H9 (cell line): ENCODE measurements around the gene CIT. TPM values are rescaled to one million over a fixed set of nuclear protein-coding genes. Genes with fewer than 3 reads are reported as not detected.
A peak's percentile ranks its signal among the peaks of the same experiment; 100 is the strongest.

Experiments
- DNase-seq: peaks from one replicate; pipeline ENCODE4 v3.0.0-alpha.2; 2017
- H2AFZ ChIP-seq: one replicate; pipeline ENCODE4 v1.6.1; 2013; ENCODE audit warnings: mild to moderate bottlenecking, low read length, control low read depth, moderate library complexity
- H2AK5ac ChIP-seq: 2 replicates; pipeline ENCODE4 v1.6.1; 2013; ENCODE audit warnings: low read length, control low read depth, mixed read lengths; ENCODE audit not compliant: insufficient read length
- H2BK120ac ChIP-seq: one replicate; pipeline ENCODE4 v1.6.1; 2013; ENCODE audit warnings: low read depth, mild to moderate bottlenecking, low read length, control low read depth, inconsistent platforms; ENCODE audit not compliant: poor library complexity, severe bottlenecking
- H2BK12ac ChIP-seq: 2 replicates; pipeline ENCODE4 v1.6.1; 2013; ENCODE audit warnings: low read length, control low read depth, mixed read lengths, low read depth; ENCODE audit not compliant: insufficient read length
- H2BK15ac ChIP-seq: 2 replicates; pipeline ENCODE4 v1.6.1; 2013; ENCODE audit warnings: low read depth, low read length, control low read depth
- H2BK20ac ChIP-seq: one replicate; pipeline ENCODE4 v1.6.1; 2013; ENCODE audit warnings: low read depth, mild to moderate bottlenecking, low read length, control low read depth, inconsistent platforms; ENCODE audit not compliant: poor library complexity, severe bottlenecking
- H2BK5ac ChIP-seq: 2 replicates; pipeline ENCODE4 v1.6.1; 2013; ENCODE audit warnings: low read length, control low read depth, mixed read lengths; ENCODE audit not compliant: insufficient read length
- H3K14ac ChIP-seq: 2 replicates; pipeline ENCODE4 v1.6.1; 2013; ENCODE audit warnings: low read length, control low read depth; ENCODE audit not compliant: insufficient read depth
- H3K18ac ChIP-seq: 2 replicates; pipeline ENCODE4 v1.6.1; 2013; ENCODE audit warnings: low read depth, mild to moderate bottlenecking, mixed read lengths, low read length, control low read depth; ENCODE audit not compliant: insufficient read length
- H3K23ac ChIP-seq: 2 replicates; pipeline ENCODE4 v1.6.1; 2013; ENCODE audit warnings: low read length, control low read depth, mixed read lengths, low read depth; ENCODE audit not compliant: insufficient read length
- H3K23me2 ChIP-seq: 2 replicates; pipeline ENCODE4 v1.6.1; 2013; ENCODE audit warnings: low read depth, mild to moderate bottlenecking, mixed read lengths, low read length, control low read depth; ENCODE audit not compliant: insufficient read length, poor library complexity, severe bottlenecking
- H3K27ac ChIP-seq: 2 replicates; pipeline ENCODE4 v1.5.1; 2013; ENCODE audit warnings: low read length, control low read depth, mixed read lengths, low read depth; ENCODE audit not compliant: insufficient read length
- H3K27me3 ChIP-seq: 2 replicates; pipeline ENCODE4 v1.6.1; 2013; ENCODE audit warnings: low read length, control low read depth, inconsistent platforms; ENCODE audit not compliant: insufficient read depth
- H3K4ac ChIP-seq: 2 replicates; pipeline ENCODE4 v1.6.1; 2013; ENCODE audit warnings: low read depth, mild to moderate bottlenecking, control low read depth, inconsistent platforms, low read length, moderate library complexity
- H3K4me1 ChIP-seq: 2 replicates; pipeline ENCODE4 v1.6.1; 2013; ENCODE audit warnings: low read length, control low read depth, inconsistent platforms; ENCODE audit not compliant: insufficient read depth
- H3K4me2 ChIP-seq: 2 replicates; pipeline ENCODE4 v1.6.1; 2013; ENCODE audit warnings: low read length, control low read depth, mixed read lengths; ENCODE audit not compliant: insufficient read length, insufficient read depth
- H3K56ac ChIP-seq: 2 replicates; pipeline ENCODE4 v1.6.1; 2013; ENCODE audit warnings: low read depth, mild to moderate bottlenecking, mixed read lengths, low read length, control low read depth; ENCODE audit not compliant: insufficient read length
- H3K79me1 ChIP-seq: 2 replicates; pipeline ENCODE4 v1.6.1; 2013; ENCODE audit warnings: low read depth, mild to moderate bottlenecking, moderate library complexity, low read length, control low read depth, inconsistent platforms; ENCODE audit not compliant: insufficient read depth, poor library complexity, severe bottlenecking
- H3K79me2 ChIP-seq: 2 replicates; pipeline ENCODE4 v1.6.1; 2013; ENCODE audit warnings: low read length, control low read depth, inconsistent platforms; ENCODE audit not compliant: insufficient read depth
- H3K9ac ChIP-seq: 2 replicates; pipeline ENCODE4 v1.6.1; 2013; ENCODE audit warnings: low read length, control low read depth, mixed read lengths; ENCODE audit not compliant: insufficient read length; ENCODE audit errors: extremely low read depth
- H3K9me3 ChIP-seq: one replicate; pipeline ENCODE4 v1.6.1; 2013; ENCODE audit warnings: low read depth, low read length, inconsistent platforms; ENCODE audit not compliant: control insufficient read depth
- H3T11ph ChIP-seq: one replicate; pipeline ENCODE4 v1.6.1; 2013; ENCODE audit warnings: mild to moderate bottlenecking, low read length, control low read depth, inconsistent platforms
- H4K20me1 ChIP-seq: one replicate; pipeline ENCODE4 v1.6.1; 2013; ENCODE audit not compliant: control insufficient read depth, insufficient read length, insufficient read depth
- H4K5ac ChIP-seq: 2 replicates; pipeline ENCODE4 v1.6.1; 2013; ENCODE audit warnings: low read depth, mild to moderate bottlenecking, mixed read lengths, low read length, control low read depth; ENCODE audit not compliant: insufficient read length
- H4K8ac ChIP-seq: replicated peaks from 2 replicates; pipeline ENCODE4 v1.6.1; 2013; ENCODE audit warnings: low read length, control low read depth, mixed read lengths, low read depth; ENCODE audit not compliant: insufficient read length
- H4K91ac ChIP-seq: 2 replicates; pipeline ENCODE4 v1.6.1; 2013; ENCODE audit warnings: low read depth, mild to moderate bottlenecking, moderate library complexity, mixed read lengths, low read length, control low read depth; ENCODE audit not compliant: insufficient read length
- H3K27ac Mint-ChIP-seq, 3 experiments: 2 replicates in 2 of 3; 3 replicates in 1 of 3; pipeline ENCODE4 v1.8.0; 2020 to 2021; ENCODE audit warnings: mixed read lengths in 3 of 3, mild to moderate bottlenecking in 1 of 3, moderate library complexity in 1 of 3
- H3K27me3 Mint-ChIP-seq: 2 replicates; pipeline ENCODE4 v1.8.0; 2021; ENCODE audit warnings: low read depth, mild to moderate bottlenecking, moderate library complexity, mixed read lengths
- H3K36me3 Mint-ChIP-seq, 3 experiments: 2 replicates in 2 of 3; 3 replicates in 1 of 3; pipeline ENCODE4 v1.8.0; 2020 to 2021; ENCODE audit warnings: low read depth in 3 of 3, mixed read lengths in 3 of 3; ENCODE audit not compliant: insufficient read depth in 1 of 3
- H3K4me1 Mint-ChIP-seq, 2 experiments: 2 replicates each; pipeline ENCODE4 v1.8.0; 2020; ENCODE audit warnings: mixed read lengths in 2 of 2
- H3K4me3 Mint-ChIP-seq, 2 experiments: 2 replicates in 1 of 2; 3 replicates in 1 of 2; pipeline ENCODE4 v1.8.0; 2020 to 2021; ENCODE audit warnings: mild to moderate bottlenecking in 2 of 2, mixed read lengths in 2 of 2, moderate library complexity in 1 of 2
- H3K9me3 Mint-ChIP-seq, 2 experiments: 2 replicates in 1 of 2; 3 replicates in 1 of 2; pipeline ENCODE4 v1.8.0; 2020; ENCODE audit warnings: mild to moderate bottlenecking in 2 of 2, mixed read lengths in 2 of 2, moderate library complexity in 1 of 2
- CTCF ChIP-seq: fragments of 200-600 bp; sonication (generic); conservative IDR thresholded peaks from 3 replicates; pipeline ENCODE4 v1.8.0; 2021; ENCODE audit warnings: antibody characterized with exemption, mild to moderate bottlenecking
- WGBS: extraction: QIAGEN DNeasy Blood & Tissue Kit; methylation state at CpG from one replicate; pipeline ENCODE4 v1.1.7; 2013; ENCODE audit warnings: missing lambda C conversion rate, low lambda C conversion rate, mixed read lengths; ENCODE audit not compliant: insufficient read length; ENCODE audit errors: extremely low coverage; 5-methylcytosine and 5-hydroxymethylcytosine counted together
- total RNA-seq: library from RNA; stranded (reverse); gene quantifications from 2 replicates; pipeline ENCODE4 v1.2.1, GENCODE V29; 2021

Gene CIT
- total RNA-seq, 1 experiment from 2014 or later: 55.3 TPM

GRCh38 chr12:119695034-119695433 lies 182.1 kb downstream of the CIT start:
- H3K9ac ChIP-seq: no peak overlapping the region
- no peak overlapping the region for H3T11ph ChIP-seq
- H3K23ac ChIP-seq: no peak overlapping the region
- no peak overlapping the region for H2AK5ac ChIP-seq
- H3K9me3 Mint-ChIP-seq: no peaks in the 10 kb centered on the region
- H3K14ac ChIP-seq: no peak overlapping the region
- H3K79me1 ChIP-seq: no peaks in the 10 kb centered on the region
- no peaks in the 10 kb centered on the region for H3K9me3 ChIP-seq
- TF ChIP-seq CTCF: peak; percentile 75
- no peaks in the 10 kb centered on the region for H3K27me3 ChIP-seq
- DNase-seq: peak; percentile 60
- H3K4me2 ChIP-seq: no peak overlapping the region
- no peak overlapping the region for H3K18ac ChIP-seq
- peaks cover 21 to 52% (median 45%) of the 10 kb centered on the region in 3 experiments; a peak in 6 of 7 replicates for H3K36me3 Mint-ChIP-seq
- no CpG with 5 or more reads among the region's 4 CpGs for WGBS
- H3K4me1 Mint-ChIP-seq: no peaks in the 10 kb centered on the region
- no peak overlapping the region for H4K91ac ChIP-seq
- H3K4me1 ChIP-seq: no peaks in the 10 kb centered on the region
- H2BK15ac ChIP-seq: no peak overlapping the region
- H3K79me2 ChIP-seq: no peaks in the 10 kb centered on the region
- no peak overlapping the region for H2BK5ac ChIP-seq
- H3K4ac ChIP-seq: no peak overlapping the region
- no peak overlapping the region for H3K56ac ChIP-seq
- H2BK12ac ChIP-seq: no peak overlapping the region
- no peak overlapping the region for H2AFZ ChIP-seq
- no peak overlapping the region for H2BK20ac ChIP-seq
- H3K23me2 ChIP-seq: no peaks in the 10 kb centered on the region
- no peaks in the 10 kb centered on the region for H4K20me1 ChIP-seq
- no peak overlapping the region for H3K27ac ChIP-seq
- no peak overlapping the region for H3K4me3 Mint-ChIP-seq
- no peak overlapping the region for H4K5ac ChIP-seq
- no peak overlapping the region for H4K8ac ChIP-seq
- peak overlapping the region in 1 of 3 experiments; percentile 82; a peak in 2 of 7 replicates for H3K27ac Mint-ChIP-seq
- H3K27me3 Mint-ChIP-seq: no peaks in the 10 kb centered on the region
- no peak overlapping the region for H2BK120ac ChIP-seq
